C4-2B (cell line): ENCODE results near the gene SLIT3.

Experiments
- CTCF ChIP-seq: fragments of 450-650 bp; conservative IDR thresholded peaks from 2 replicates; pipeline ENCODE4 v1.5.1; 2017; ENCODE audit warnings: mild to moderate bottlenecking
- ZFX ChIP-seq: fragments of 450-650 bp; IDR thresholded peaks from 2 replicates; pipeline ENCODE4 v1.6.1; 2017

DNA sequence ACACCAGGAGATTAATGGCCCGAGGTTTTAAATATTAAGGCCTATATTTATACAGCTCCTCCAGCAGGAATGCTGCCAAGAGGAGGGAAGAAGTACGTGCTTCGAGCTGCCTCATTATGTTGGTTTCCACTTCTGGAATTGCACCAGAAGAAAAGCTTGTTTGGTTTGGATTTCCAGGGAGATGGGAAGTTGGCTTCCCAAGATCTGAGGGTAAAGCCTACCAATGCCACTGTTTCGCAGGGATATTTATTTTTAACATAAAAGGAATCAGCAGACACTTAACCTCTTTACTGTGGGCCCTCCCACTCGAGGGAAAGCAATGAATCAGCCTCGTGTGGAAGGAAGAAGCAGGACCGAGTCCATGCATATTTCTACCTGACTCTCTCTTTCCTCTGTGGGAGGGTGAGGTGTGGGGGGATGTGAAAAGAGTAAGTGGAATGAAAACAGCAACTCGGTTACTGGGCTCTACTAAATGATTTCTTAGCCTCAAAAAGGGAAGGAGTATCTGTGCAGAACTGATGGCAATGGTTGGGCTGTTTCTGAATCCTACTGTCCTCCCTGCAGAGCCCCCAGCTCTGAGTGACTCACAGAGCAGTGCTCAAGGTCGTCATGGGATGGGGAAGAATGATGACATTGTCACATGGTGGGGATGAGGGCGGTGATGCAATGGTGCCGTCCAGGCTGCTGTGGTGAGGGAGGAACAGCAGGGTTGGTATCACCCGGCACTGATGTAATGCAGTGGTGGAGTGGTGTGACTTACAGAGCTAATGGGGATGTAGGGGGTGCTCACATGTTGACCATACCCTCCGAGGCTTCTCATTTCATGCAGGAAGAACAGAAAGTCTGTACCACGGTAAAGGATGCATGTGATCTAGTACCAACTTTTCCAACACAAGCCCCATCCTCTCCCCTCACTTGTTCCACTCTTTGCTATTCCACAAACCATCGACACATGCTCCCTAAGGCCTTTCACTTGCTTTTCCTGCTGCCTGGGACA lies 506.8 kb downstream of the SLIT3 start:
- no peak for TF ChIP-seq CTCF
- no peak for TF ChIP-seq ZFX
